Uterus (tissue), 2 donors: Measurements from ENCODE around the gene ELAC1.

Source experiments
- CTCF ChIP-seq, 4 experiments: fragments of 200-600 bp in 2 of 4; fragments of 450-650 bp in 2 of 4; sonication (generic) in 2 of 4; IDR thresholded peaks; one replicate each; pipeline ENCODE4 v1.5.1; 2016 to 2019; ENCODE audit warnings: antibody characterized with exemption in 4 of 4, mild to moderate bottlenecking in 2 of 4, moderate library complexity in 1 of 4
- POLR2A ChIP-seq, 2 donors: fragments of 450-650 bp; IDR thresholded peaks; one replicate each; pipeline ENCODE4 v1.6.1; 2016; ENCODE audit warnings: antibody characterized with exemption in 2 of 2, mild to moderate bottlenecking in 1 of 2, moderate library complexity in 1 of 2

GRCh38 chr18:50933684-50934083, 34.2 kb upstream of the ELAC1 start:
- no peak for TF ChIP-seq CTCF (IDR thresholded peaks at IDR 0.05)
- no peak for TF ChIP-seq POLR2A (IDR thresholded peaks at IDR 0.05)
